Measurements from ENCODE around the gene PCK1. TPM values are rescaled to one million over a fixed set of nuclear protein-coding genes. Genes with fewer than 3 reads are reported as not detected.

Gene PCK1
- total RNA-seq, 6 donors from 2014 or later, result 0.23 to 1.3 (median 0.51) TPM; not detected in 3

DNA sequence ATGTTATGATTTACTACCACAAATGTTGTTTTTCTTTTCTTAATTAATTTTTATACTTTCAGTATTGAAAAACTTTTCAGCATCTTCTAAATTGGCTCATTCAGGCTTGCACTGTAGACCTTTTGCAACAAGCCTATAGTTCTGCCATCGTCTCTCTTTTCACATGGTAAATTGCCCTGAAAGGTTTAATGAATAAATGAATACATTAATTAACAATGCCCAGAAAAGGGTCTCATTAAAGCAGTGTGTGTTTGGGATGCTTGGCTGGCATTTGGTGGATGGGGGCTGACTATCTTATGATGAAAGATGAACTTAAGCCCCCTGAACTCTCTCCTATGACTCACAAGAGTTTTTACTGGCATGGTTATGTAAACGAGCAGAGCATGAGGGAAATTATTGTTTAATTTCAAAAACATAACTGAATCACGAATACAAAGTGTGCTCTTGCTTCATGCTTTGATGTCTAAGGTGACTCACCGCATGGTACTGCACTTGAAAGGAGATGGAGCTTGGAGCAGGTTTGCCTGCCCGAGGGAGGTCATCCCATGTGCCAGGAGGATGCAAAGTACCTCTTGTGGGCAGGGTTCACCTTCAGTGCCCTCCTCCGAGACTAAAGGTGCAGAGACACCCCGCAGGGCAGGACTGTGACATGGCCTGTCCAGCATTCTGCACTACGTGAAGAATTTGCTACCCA lies 13.8 kb upstream of the PCK1 start:
- 51 to 53% methylated on average over 4 to 6 of the region's 8 CpGs for WGBS, 2 donors
- DNase-seq (no peak), ATAC-seq (ENCODE audit: low FRiP score in 2 of 2) (no peak)
- Histone ChIP-seq H3K36me3 (no peaks in the 10 kb centered on the region), H3K27me3 (no peaks in the 10 kb centered on the region), H3K4me1 (peaks cover 0 to 28% (median 21%) of the 10 kb centered on the region in 4 donors), H3K27ac (peak overlapping the region in 2 of 4 donors; percentile 32 to 38), H3K9me3 (no peaks in the 10 kb centered on the region), H3K4me3 (no peak overlapping the region)
- TF ChIP-seq POLR2AphosphoS5 (IDR thresholded peaks at IDR 0.05), result peak in 1 of 2 donors; percentile 19
- TF ChIP-seq POLR2A (IDR thresholded peaks at IDR 0.05), result no peak
- peak in 2 of 4 donors; percentile 49 to 70 for TF ChIP-seq EP300 (IDR thresholded peaks at IDR 0.05)
- no peak for TF ChIP-seq CTCF (IDR thresholded peaks at IDR 0.05)

- Histone ChIP-seq H3K4me3 (no peak overlapping the region), H3K27me3 (no peaks in the 10 kb centered on the region), H3K36me3 (no peaks in the 10 kb centered on the region), H3K27ac (no peak overlapping the region), H3K4me1 (peaks cover 0 to 28% (median 21%) of the 10 kb centered on the region in 4 donors), H3K9me3 (no peaks in the 10 kb centered on the region)
- no peak for TF ChIP-seq POLR2A (IDR thresholded peaks at IDR 0.05)
- no peak for TF ChIP-seq POLR2AphosphoS5 (IDR thresholded peaks at IDR 0.05)
- no peak for TF ChIP-seq CTCF (IDR thresholded peaks at IDR 0.05)
- no peak for TF ChIP-seq EP300 (IDR thresholded peaks at IDR 0.05)
- DNase-seq (no peak), ATAC-seq (ENCODE audit: low FRiP score in 2 of 2) (no peak)
- WGBS, 2 donors, result 75 to 84% methylated on average over 19 to 21 of the region's 21 CpGs
Measured at GRCh38 chr20:57548177-57549058, 12.5 kb upstream of the PCK1 start.

DNA sequence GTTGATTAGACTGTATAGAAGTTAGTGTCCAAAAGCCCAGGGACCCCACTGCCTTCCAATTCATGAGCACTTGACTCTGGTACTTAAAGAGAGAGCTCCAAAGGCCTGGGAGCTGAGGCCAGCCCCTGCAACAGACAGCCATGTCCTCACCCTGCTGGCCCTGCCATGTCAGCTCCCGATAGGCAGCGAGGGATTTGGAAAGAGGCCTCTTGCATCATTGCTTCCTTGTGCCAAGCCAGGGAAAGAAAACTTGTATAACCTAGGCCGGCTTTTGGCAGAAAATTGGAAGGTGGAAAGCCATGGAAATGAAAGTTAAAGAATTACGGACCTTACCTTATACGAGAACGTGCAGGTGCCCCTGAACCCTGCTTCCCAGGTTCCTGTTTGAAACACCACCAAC lies 8.4 kb upstream of the PCK1 start:
- no peak overlapping the region for H3K27ac ChIP-seq
- H3K36me3 ChIP-seq, result no peaks in the 10 kb centered on the region
- ATAC-seq (ENCODE audit: low FRiP score in 2 of 2) (no peak), DNase-seq (no peak)
- 93 to 99% methylated on average over 6 of the region's 6 CpGs for WGBS, 2 donors
- no peaks in the 10 kb centered on the region for H3K9me3 ChIP-seq
- peaks cover 0 to 10% (median 3%) of the 10 kb centered on the region in 4 donors for H3K4me1 ChIP-seq
- no peaks in the 10 kb centered on the region for H3K27me3 ChIP-seq
- TF ChIP-seq EP300 (IDR thresholded peaks at IDR 0.05) (no peak), POLR2A (IDR thresholded peaks at IDR 0.05) (no peak), CTCF (IDR thresholded peaks at IDR 0.05) (no peak), POLR2AphosphoS5 (IDR thresholded peaks at IDR 0.05) (no peak)
- no peak overlapping the region for H3K4me3 ChIP-seq

DNA sequence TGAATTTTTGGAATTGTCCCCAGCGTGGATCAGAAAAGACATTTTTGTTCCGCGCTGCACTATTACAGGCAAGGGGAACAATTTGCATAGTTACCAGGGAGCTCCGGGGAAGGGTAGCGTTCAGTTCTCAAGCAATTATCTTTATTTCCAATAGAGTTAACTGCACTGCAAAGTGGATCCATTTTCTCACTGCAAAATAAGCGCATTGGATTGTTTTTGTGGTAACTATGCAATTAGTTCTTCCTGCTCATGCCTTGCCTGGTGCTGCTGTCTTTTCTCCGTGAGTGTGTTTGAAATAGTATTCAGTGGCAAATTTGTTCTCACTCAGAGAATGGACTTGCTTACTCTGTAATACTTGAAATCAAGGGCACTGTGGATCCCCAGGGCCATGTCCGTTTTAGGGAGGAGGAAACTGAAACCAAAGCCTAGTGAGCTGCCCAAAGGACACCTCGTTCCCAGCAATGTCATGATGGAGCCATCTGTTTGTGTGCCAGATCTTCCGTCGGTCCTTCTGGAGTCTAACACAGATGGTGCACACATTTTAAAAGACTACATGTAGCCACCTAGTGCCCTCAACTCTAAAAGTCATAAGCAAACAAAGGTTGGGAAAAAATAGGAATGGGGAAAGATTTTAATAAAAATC lies 7.4 kb upstream of the PCK1 start:
- Histone ChIP-seq H3K27me3 (no peaks in the 10 kb centered on the region), H3K36me3 (no peaks in the 10 kb centered on the region), H3K4me3 (no peak overlapping the region), H3K4me1 (peaks cover 0 to 4% (median 0%) of the 10 kb centered on the region in 4 donors), H3K9me3 (no peaks in the 10 kb centered on the region), H3K27ac (no peak overlapping the region)
- no peak for DNase-seq
- WGBS, 2 donors, result 90 to 91% methylated on average over 11 of the region's 11 CpGs
- TF ChIP-seq EP300 (IDR thresholded peaks at IDR 0.05) (no peak), POLR2A (IDR thresholded peaks at IDR 0.05) (no peak), POLR2AphosphoS5 (IDR thresholded peaks at IDR 0.05) (no peak), CTCF (IDR thresholded peaks at IDR 0.05) (no peak)
- no peak for ATAC-seq (ENCODE audit: low FRiP score in 2 of 2)
